HepG2 (cell line): ENCODE measurements around the gene ZCCHC3. TPM values are rescaled to one million over a fixed set of nuclear protein-coding genes. Genes with fewer than 3 reads are reported as not detected.
A peak's percentile ranks its signal among the peaks of the same experiment; 100 is the strongest.
"Not testable (repeated sequence)": the region's sequence is repeated elsewhere in the genome, so short reads cannot be mapped to it uniquely, and the experiment has no call there.

Experiments used
- ATAC-seq: fragments of 200-7000 bp; cut with Tn5 transposase; 3 replicates; pipeline ENCODE4 v1.9.1; 2020; ENCODE audit warnings: mild to moderate bottlenecking, moderate library complexity
- BruUV-seq: library from RNA; stranded (reverse); fragments of 400-500 nt; replicated peaks from 2 replicates; lab custom pipeline; 2021; lab: Mats Ljungman, UMichigan
- CTCF ChIA-PET: fragments of 300-600 bp; formaldehyde crosslinking; extraction: SDS; loops from one replicate; lab custom pipeline; 2021; ENCODE audit warnings: low total read pairs, inconsistent platforms, low intra/inter-chr PET ratio; lab: Yijun Ruan, JAX
- POLR2A ChIA-PET: fragments of 350-600 bp; sonication (Branson Sonifier 250); formaldehyde crosslinking; loops from one replicate; lab custom pipeline; 2020; ENCODE audit warnings: antibody characterized with exemption, inconsistent platforms; lab: Yijun Ruan, JAX
- DNase-seq: peaks from one replicate; pipeline ENCODE4 v3.0.0-alpha.2; 2015; ENCODE audit warnings: low spot score
- FAIRE-seq: peaks from 3 replicates; lab custom pipeline; 2011; peaks lifted over from hg19 to GRCh38; lab: Jason Lieb, UNC
- H2AFZ ChIP-seq: one replicate; pipeline ENCODE4 v1.6.1; 2011; ENCODE audit warnings: low read length, inconsistent platforms
- H3K27ac ChIP-seq: fragments of 300-600 bp; 3 replicates; pipeline ENCODE4 v1.8.0; 2011; ENCODE audit warnings: mixed run types, mild to moderate bottlenecking, mixed read lengths, low read length, inconsistent platforms; ENCODE audit not compliant: insufficient read depth; ENCODE audit errors: extremely low read length
- H3K27me3 ChIP-seq, 2 experiments: fragments of 200-600 bp in 1 of 2; 2 replicates in 1 of 2; 3 replicates in 1 of 2; pipeline versions ENCODE4 v1.6.0 to v1.8.0; 2011; ENCODE audit warnings: low read length in 2 of 2, mild to moderate bottlenecking in 2 of 2, moderate library complexity in 2 of 2, inconsistent platforms in 1 of 2; ENCODE audit not compliant: insufficient read depth in 2 of 2, control insufficient read depth in 1 of 2
- H3K36me3 ChIP-seq, 2 experiments: fragments of 200-600 bp in 1 of 2; replicated peaks in 1 of 2; 2 replicates in 1 of 2; 3 replicates in 1 of 2; pipeline versions ENCODE4 v1.5.1 to v1.8.0; 2011; ENCODE audit warnings: low read length in 2 of 2, inconsistent platforms in 1 of 2; ENCODE audit not compliant: insufficient read depth in 2 of 2, control insufficient read depth in 1 of 2
- H3K4me1 ChIP-seq: 2 replicates; pipeline ENCODE4 v1.5.1; 2012; ENCODE audit warnings: low read length, inconsistent platforms; ENCODE audit not compliant: insufficient read depth
- H3K4me2 ChIP-seq: 2 replicates; pipeline ENCODE4 v1.6.0; 2011; ENCODE audit warnings: low read depth, low read length, inconsistent platforms
- H3K4me3 ChIP-seq, 3 experiments: fragments of 200-600 bp in 1 of 3; sonication (generic), shearing (Covaris generic) in 1 of 3; replicated peaks in 1 of 3; 2 replicates each; pipeline ENCODE4 v1.5.1; 2011 to 2016; ENCODE audit warnings: low read length in 3 of 3, inconsistent platforms in 2 of 3, low read depth in 2 of 3, mild to moderate bottlenecking in 2 of 3, control low read depth in 1 of 3, mixed read lengths in 1 of 3; ENCODE audit not compliant: insufficient read depth in 1 of 3
- H3K79me2 ChIP-seq: one replicate; pipeline ENCODE4 v1.6.1; 2011; ENCODE audit warnings: low read length, inconsistent platforms; ENCODE audit not compliant: insufficient read depth
- H3K9ac ChIP-seq: 2 replicates; pipeline ENCODE4 v1.6.0; 2011; ENCODE audit warnings: mild to moderate bottlenecking, low read depth, low read length, inconsistent platforms; ENCODE audit not compliant: insufficient read depth
- H3K9me3 ChIP-seq: 2 replicates; pipeline ENCODE4 v1.5.1; 2012; ENCODE audit warnings: mild to moderate bottlenecking, low read length
- H4K20me1 ChIP-seq: 2 replicates; pipeline ENCODE4 v1.6.0; 2011; ENCODE audit warnings: inconsistent platforms, mild to moderate bottlenecking, low read length, moderate library complexity; ENCODE audit not compliant: insufficient read depth
- ETV5 ChIP-seq: IDR thresholded peaks from 2 replicates; pipeline ENCODE4 v1.6.1; 2018; ENCODE audit warnings: missing biosample characterization, missing genetic modification reagents, inconsistent platforms, borderline replicate concordance
- KAT2B ChIP-seq: fragments of 150-350 bp; IDR thresholded peaks from 2 replicates; pipeline ENCODE4 v1.6.1; 2014; ENCODE audit warnings: low read depth, low read length, borderline replicate concordance
- TEAD2 ChIP-seq: sonication (generic); formaldehyde crosslinking; IDR thresholded peaks from 2 replicates; pipeline ENCODE4 v1.9.0; 2021; ENCODE audit warnings: missing genetic modification reagents
- ZNF75D ChIP-seq: sonication (generic); formaldehyde crosslinking; IDR thresholded peaks from 2 replicates; pipeline ENCODE4 v1.8.1; 2023; ENCODE audit warnings: missing genetic modification reagents, mild to moderate bottlenecking, borderline replicate concordance
- WGBS: methylation state at CpG from one replicate; pipeline ENCODE4 v1.1.6; 2017; ENCODE audit warnings: low lambda C conversion rate; 5-methylcytosine and 5-hydroxymethylcytosine counted together
- in situ Hi-C: cut with HindIII; loops from 2 replicates; pipeline ENCODE4 v1.10.0; 2017; ENCODE audit warnings: low pct_unique_long_range_greater_than_20kb; ENCODE audit not compliant: extremely low pct_ligation_motif_present
- intact Hi-C: fragments of 100-400 bp; cut with micrococcal nuclease; formaldehyde crosslinking; loops from one replicate; pipeline ENCODE4 v1.10.0; 2022; ENCODE audit not compliant: unreplicated experiment
- polyA plus RNA-seq, 8 experiments: library from polyadenylated mRNA; depleted of rRNA in 3 of 8; stranded (reverse) in 7 of 8; unstranded in 1 of 8; fragments of >200 nt; fragmentation: Illumina TruSeq in 4 of 8; extraction: Trizol in 4 of 8; gene quantifications; 2 replicates each; pipeline versions ENCODE4 v1.2.1 to v1.2.3, GENCODE V29; 2011 to 2016; ENCODE audit warnings: low read depth in 4 of 8, missing spikeins in 1 of 8, mixed read lengths in 1 of 8; ENCODE audit not compliant: insufficient read depth in 1 of 8
- total RNA-seq, 5 experiments: library from RNA; depleted of rRNA; stranded (reverse); fragments of >200 nt; fragmentation: Illumina TruSeq; extraction: Trizol; gene quantifications; 2 replicates each; pipeline ENCODE4 v1.2.3, GENCODE V29; 2016; ENCODE audit warnings: low read depth in 1 of 5

Gene ZCCHC3
- total and polyA plus RNA-seq, 2 of the 13 experiments (the other 11 are each of a cell fraction or from before 2014, with no cell fraction given) = 46.6 to 63.0 TPM

- intact Hi-C loops, CTCF ChIA-PET: not testable (repeated sequence)
These were observed 43.9 kb upstream of the ZCCHC3 start for GRCh38 chr20:253447-253846.

GRCh38 chr20:257419-257818 is 40.0 kb upstream of the ZCCHC3 start, which contains the start of gene DEFB132:
Gene DEFB132, plus strand, starts transcription at chr20:257724. Its CDS starts 55 bp downstream, at chr20:257779.
- DNase-seq = no peak
- CTCF ChIA-PET = no interaction called here
- no peak for ATAC-seq

More at GRCh38 chr20:253447-253846, 43.9 kb upstream of the ZCCHC3 start:
- H3K79me2 ChIP-seq, H3K36me3 ChIP-seq, H3K4me1 ChIP-seq, H3K4me3 ChIP-seq, ATAC-seq, in situ Hi-C loops, H3K9ac ChIP-seq, H3K27ac ChIP-seq, BruUV-seq, H2AFZ ChIP-seq, H3K9me3 ChIP-seq, H4K20me1 ChIP-seq, FAIRE-seq, H3K4me2 ChIP-seq, DNase-seq: not testable (repeated sequence)
- POLR2A ChIA-PET = interaction anchor here (1.2 kb wide), 1 partner anchor 13 kb away, joined by 3 read pairs; no protein-coding TSS in a partner anchor
- WGBS = 12% methylated on average over 6 of the region's 6 CpGs
- peaks cover 4 to 35% of the 10 kb centered on the region in 2 experiments; a peak in 4 of 5 replicates for H3K27me3 ChIP-seq

More at GRCh38 chr20:257419-257818, 40.0 kb upstream of the ZCCHC3 start, which contains the start of gene DEFB132:
- no peaks in the 10 kb centered on the region for H3K4me1 ChIP-seq
- TF ChIP-seq KAT2B (peak; percentile 80; the same call in 1 of the 2 replicates), ETV5 (CRISPR knock-in tag) (no peak), TEAD2 (CRISPR knock-in tag) (no peak), ZNF75D (CRISPR knock-in tag) (no peak)
- TF ChIP-seq, all 625 proteins: peak for 1
- H3K27me3 ChIP-seq = peaks cover 2 to 31% of the 10 kb centered on the region in 2 experiments; a peak in 4 of 5 replicates
- H3K27ac ChIP-seq = no peak within 1 kb of the TSS
- H3K4me2 ChIP-seq = no peak within 1 kb of the TSS
- 5% methylated on average over 7 of the region's 7 CpGs for WGBS
- H2AFZ ChIP-seq = no peak within 1 kb of the TSS
- intact Hi-C loops = no loop called here
- no peaks in the 10 kb centered on the region for H3K36me3 ChIP-seq
- no peak for FAIRE-seq
- H4K20me1 ChIP-seq = no peaks in the 10 kb centered on the region
- no peaks in the 10 kb centered on the region for H3K9me3 ChIP-seq
- no TSS peak for BruUV-seq
- in situ Hi-C loops = no loop called here
- no peaks in the 10 kb centered on the region for H3K79me2 ChIP-seq
- no peak within 1 kb of the TSS for H3K4me3 ChIP-seq
- no peak within 1 kb of the TSS for H3K9ac ChIP-seq
- POLR2A ChIA-PET = interaction anchor here (1.0 kb wide), 1 partner anchor 9 kb away, joined by 3 read pairs; no protein-coding TSS in a partner anchor
